ENCODE data around the gene GSN.
A peak's percentile ranks its signal among the peaks of the same experiment; 100 is the strongest.

The GSN gene

DNA sequence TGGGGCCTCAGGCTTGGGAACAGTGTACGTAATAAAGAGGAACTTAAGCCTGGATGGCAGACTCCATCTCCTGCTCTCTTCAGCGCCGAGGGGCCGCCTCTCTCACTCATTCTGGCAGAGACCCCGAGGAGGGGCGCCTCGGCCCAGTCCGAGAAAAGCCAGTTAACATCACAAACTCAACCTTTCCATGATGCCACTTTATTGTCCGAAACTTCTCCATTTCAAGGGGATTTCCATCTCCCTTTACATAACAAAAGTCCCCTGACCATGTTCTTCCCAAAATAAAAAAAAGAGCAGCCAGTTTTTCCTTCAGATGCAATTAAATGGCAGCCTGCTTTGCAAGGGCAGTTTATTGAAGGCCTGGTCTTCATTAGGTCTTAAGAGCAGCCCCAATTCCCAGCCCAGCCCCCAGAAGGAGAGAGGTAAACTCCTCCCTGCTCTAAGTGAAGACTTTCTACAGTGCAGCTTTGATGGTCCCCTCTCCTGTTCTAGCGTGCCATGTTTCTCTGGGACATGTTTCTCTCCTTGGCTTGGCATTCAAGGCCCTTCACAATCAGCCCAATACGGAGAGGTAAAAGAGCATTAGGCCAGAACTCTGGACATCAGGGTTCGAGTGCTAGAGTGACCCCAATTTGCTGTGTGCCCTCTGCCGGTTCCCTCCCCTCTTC is 46.8 kb upstream of the GSN start:
- H3K9ac ChIP-seq (ENCODE audit: low read length): no peak overlapping the region
- no peak for TF ChIP-seq EZH2 (IDR thresholded peaks at IDR 0.05; ENCODE audit: borderline replicate concordance, low read length)
- TF ChIP-seq, protein P1, sequence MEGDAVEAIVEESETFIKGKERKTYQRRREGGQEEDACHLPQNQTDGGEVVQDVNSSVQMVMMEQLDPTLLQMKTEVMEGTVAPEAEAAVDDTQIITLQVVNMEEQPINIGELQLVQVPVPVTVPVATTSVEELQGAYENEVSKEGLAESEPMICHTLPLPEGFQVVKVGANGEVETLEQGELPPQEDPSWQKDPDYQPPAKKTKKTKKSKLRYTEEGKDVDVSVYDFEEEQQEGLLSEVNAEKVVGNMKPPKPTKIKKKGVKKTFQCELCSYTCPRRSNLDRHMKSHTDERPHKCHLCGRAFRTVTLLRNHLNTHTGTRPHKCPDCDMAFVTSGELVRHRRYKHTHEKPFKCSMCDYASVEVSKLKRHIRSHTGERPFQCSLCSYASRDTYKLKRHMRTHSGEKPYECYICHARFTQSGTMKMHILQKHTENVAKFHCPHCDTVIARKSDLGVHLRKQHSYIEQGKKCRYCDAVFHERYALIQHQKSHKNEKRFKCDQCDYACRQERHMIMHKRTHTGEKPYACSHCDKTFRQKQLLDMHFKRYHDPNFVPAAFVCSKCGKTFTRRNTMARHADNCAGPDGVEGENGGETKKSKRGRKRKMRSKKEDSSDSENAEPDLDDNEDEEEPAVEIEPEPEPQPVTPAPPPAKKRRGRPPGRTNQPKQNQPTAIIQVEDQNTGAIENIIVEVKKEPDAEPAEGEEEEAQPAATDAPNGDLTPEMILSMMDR (IDR thresholded peaks at IDR 0.05; ENCODE audit: low read length): no peak
- no peaks in the 10 kb centered on the region for H4K20me1 ChIP-seq (ENCODE audit: insufficient read depth, low read length)
- no peaks in the 10 kb centered on the region for H3K9me2 ChIP-seq (ENCODE audit: low read depth, low read length)
- no peaks in the 10 kb centered on the region for H3K79me2 ChIP-seq (ENCODE audit: insufficient read depth, low read length)
- H3K27me3 ChIP-seq (ENCODE audit: insufficient read depth, low read length): no peaks in the 10 kb centered on the region
- H3K4me2 ChIP-seq (ENCODE audit: low read length): no peak overlapping the region
- H2AFZ ChIP-seq (ENCODE audit: low read length): no peak overlapping the region
- H3K9me3 ChIP-seq (ENCODE audit: low read length): no peaks in the 10 kb centered on the region
- H3K4me1 ChIP-seq (ENCODE audit: insufficient read depth, low read length, severe bottlenecking): no peaks in the 10 kb centered on the region
- H3K36me3 ChIP-seq (ENCODE audit: insufficient read depth, low read length): no peaks in the 10 kb centered on the region
- no peak overlapping the region for H3K27ac ChIP-seq (ENCODE audit: low read depth, low read length, poor library complexity, severe bottlenecking)
- no peaks in the 10 kb centered on the region for H3F3A ChIP-seq (ENCODE audit: insufficient read depth, low read length)
- H3K4me3 ChIP-seq (ENCODE audit: low read depth, low read length, poor library complexity, severe bottlenecking): no peak overlapping the region

DNA sequence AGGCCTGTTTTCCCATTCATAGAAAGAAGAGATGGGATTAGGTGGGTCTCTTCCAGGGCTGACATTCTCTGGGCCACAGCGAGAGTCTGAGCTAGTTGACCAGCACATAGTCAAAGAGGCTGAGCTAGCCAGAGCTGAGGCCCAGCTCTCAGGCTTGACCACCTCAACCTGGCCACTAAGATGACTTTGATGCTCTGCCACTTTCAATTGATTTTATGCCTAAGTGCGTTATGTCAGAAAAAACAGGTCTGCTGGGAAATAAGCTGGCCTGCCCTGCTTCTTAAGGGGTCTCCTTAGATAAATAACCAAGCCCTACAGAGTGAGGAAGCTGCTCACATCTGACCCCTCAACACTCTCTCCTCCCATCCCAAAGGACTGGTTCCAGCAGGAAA is 46.3 kb upstream of the GSN start:
- no peaks in the 10 kb centered on the region for H3K79me2 ChIP-seq (ENCODE audit: insufficient read depth, low read length)
- no peaks in the 10 kb centered on the region for H3K36me3 ChIP-seq (ENCODE audit: insufficient read depth, low read length)
- H3K9me3 ChIP-seq (ENCODE audit: low read length): no peaks in the 10 kb centered on the region
- no peak overlapping the region for H2AFZ ChIP-seq (ENCODE audit: low read length)
- no peak for TF ChIP-seq EZH2 (IDR thresholded peaks at IDR 0.05; ENCODE audit: borderline replicate concordance, low read length)
- H3K4me3 ChIP-seq (ENCODE audit: low read depth, low read length, poor library complexity, severe bottlenecking): no peak overlapping the region
- H3K4me1 ChIP-seq (ENCODE audit: insufficient read depth, low read length, severe bottlenecking): no peaks in the 10 kb centered on the region
- H3K4me2 ChIP-seq (ENCODE audit: low read length): no peak overlapping the region
- H3K27me3 ChIP-seq (ENCODE audit: insufficient read depth, low read length): no peaks in the 10 kb centered on the region
- H3K27ac ChIP-seq (ENCODE audit: low read depth, low read length, poor library complexity, severe bottlenecking): no peak overlapping the region
- H3F3A ChIP-seq (ENCODE audit: insufficient read depth, low read length): no peaks in the 10 kb centered on the region
- H4K20me1 ChIP-seq (ENCODE audit: insufficient read depth, low read length): no peaks in the 10 kb centered on the region
- no peak overlapping the region for H3K9ac ChIP-seq (ENCODE audit: low read length)
- no peaks in the 10 kb centered on the region for H3K9me2 ChIP-seq (ENCODE audit: low read depth, low read length)

DNA sequence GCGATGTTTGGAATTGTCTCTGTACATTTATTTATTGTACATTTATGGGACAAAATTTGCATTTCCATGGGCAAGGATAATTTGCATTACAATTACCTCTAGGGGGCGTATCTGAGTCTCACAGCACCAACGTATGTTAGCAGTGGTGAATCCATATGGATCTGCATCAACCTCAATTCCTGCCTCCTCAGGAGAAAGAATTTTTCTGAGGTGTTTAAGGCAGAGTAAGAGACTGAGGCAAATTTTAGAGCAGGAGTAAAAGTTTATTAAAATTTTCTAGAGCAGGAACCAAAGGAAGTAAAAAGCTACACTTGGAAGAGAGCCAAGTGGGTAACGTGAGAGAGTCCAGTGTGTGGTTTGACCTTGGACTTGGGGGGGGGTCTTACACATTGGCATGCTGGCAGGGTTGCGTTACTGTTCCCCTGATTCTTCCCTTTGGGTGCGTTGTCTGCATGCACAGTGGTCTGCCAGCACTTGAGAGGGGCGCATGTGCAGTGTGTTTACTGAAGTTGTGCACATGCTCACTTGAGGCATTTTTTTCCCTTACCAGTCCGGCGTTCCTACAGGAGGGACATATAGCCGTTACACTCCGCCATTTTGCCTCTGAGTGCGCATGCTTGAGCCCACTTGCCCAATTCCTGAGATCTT is 45.3 kb upstream of the GSN start:
- no peaks in the 10 kb centered on the region for H3K27me3 ChIP-seq (ENCODE audit: insufficient read depth, low read length)
- no peak overlapping the region for H3K9ac ChIP-seq (ENCODE audit: low read length)
- no peaks in the 10 kb centered on the region for H3K36me3 ChIP-seq (ENCODE audit: insufficient read depth, low read length)
- H3K9me3 ChIP-seq (ENCODE audit: low read length): no peaks in the 10 kb centered on the region
- H4K20me1 ChIP-seq (ENCODE audit: insufficient read depth, low read length): no peaks in the 10 kb centered on the region
- TF ChIP-seq EZH2 (IDR thresholded peaks at IDR 0.05; ENCODE audit: borderline replicate concordance, low read length): no peak
- TF ChIP-seq, protein P1 (IDR thresholded peaks at IDR 0.05; ENCODE audit: low read length): peak; percentile 51; the same call in 1 of the 2 replicates
- H3K27ac ChIP-seq (ENCODE audit: low read depth, low read length, poor library complexity, severe bottlenecking): no peak overlapping the region
- H2AFZ ChIP-seq (ENCODE audit: low read length): no peak overlapping the region
- no peaks in the 10 kb centered on the region for H3K9me2 ChIP-seq (ENCODE audit: low read depth, low read length)
- no peaks in the 10 kb centered on the region for H3K79me2 ChIP-seq (ENCODE audit: insufficient read depth, low read length)
- H3F3A ChIP-seq (ENCODE audit: insufficient read depth, low read length): no peaks in the 10 kb centered on the region
- H3K4me3 ChIP-seq (ENCODE audit: low read depth, low read length, poor library complexity, severe bottlenecking): no peak overlapping the region
- no peaks in the 10 kb centered on the region for H3K4me1 ChIP-seq (ENCODE audit: insufficient read depth, low read length, severe bottlenecking)
- no peak overlapping the region for H3K4me2 ChIP-seq (ENCODE audit: low read length)

All from OCI-LY1 (cell line).